ENCODE results near the gene LDLRAD3. TPM values are rescaled to one million over a fixed set of nuclear protein-coding genes. Genes with fewer than 3 reads are reported as not detected.
A peak's percentile ranks its signal among the peaks of the same experiment; 100 is the strongest.
"Not testable (repeated sequence)": the region's sequence is repeated elsewhere in the genome, so short reads cannot be mapped to it uniquely, and the experiment has no call there.

LDLRAD3 gene
- polyA plus RNA-seq, 1 donor, result 20.4 TPM

DNA sequence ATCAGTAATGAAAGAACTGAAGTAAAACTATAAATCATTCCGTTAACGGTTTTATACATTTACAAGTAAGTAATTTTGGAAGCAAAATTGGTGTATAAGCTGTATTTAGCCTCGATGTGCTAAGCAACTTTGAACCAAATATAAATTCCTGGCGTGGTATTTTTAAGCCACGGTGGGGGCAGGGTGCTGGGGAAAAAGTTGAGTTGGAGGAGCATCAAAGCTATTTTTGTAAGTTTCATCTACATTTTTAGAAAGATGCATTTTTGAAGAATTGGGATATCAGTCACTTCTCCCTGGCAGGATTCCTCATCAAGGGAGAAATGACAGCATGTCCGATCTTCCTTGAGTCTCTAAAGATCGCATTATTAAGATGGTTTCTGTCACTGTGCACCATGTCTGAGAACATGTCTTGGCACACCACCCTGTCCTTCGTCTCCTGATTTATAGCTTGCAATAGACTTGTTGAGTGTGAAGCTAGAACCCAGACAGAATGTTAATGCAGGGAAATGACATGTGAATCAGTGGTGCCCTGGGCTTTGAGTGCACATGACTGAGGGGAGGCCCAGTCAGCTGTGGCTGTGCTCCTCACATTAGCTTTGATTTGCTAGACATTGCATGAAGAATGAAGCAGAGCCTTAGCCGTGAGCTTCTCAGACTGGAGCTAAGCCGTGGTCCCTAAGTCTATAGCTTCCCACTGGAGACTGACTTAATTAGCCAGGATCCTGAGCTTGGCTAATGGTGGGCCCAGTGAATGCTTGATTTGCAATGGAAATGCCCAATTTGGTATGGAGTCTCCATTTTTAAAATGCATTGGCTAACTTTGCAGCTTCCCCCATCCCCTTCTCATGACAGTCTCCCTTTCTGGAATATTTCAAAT is 218.4 kb downstream of the LDLRAD3 start:
- no peak for DNase-seq (ENCODE audit: low read depth)

DNA sequence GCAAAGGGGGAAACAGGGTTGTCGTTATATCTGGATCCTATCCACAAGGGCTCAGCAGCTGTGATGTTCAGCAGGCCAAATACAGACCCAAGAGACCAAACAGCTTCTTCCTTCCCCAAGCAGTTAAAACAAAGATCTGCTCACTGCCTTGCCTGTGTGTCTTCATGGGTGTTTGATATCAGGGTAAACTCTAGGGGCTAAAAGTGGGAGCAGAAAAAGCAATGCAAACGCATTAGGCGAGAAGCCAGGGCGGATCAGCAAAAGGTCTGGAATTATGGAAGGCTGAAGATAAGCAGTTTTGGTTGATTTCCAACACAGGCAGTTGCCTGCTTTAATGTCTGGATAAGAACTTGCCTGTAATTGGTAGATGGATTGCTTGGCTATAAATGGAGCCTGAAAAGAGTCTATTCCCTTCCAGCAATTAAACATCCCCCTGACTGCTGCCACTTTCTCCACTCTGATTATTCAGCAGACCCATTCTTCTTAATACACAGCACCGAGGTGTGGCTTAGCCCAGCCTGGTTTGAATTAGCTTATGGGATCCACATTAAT is 219.1 kb downstream of the LDLRAD3 start:
- DNase-seq (ENCODE audit: low read depth), result peak; percentile 60

- no peak for DNase-seq (ENCODE audit: low read depth)
Observed at GRCh38 chr11:36164506-36165250, 220.8 kb downstream of the LDLRAD3 start.

- DNase-seq (ENCODE audit: low read depth), result no peak
Observed at GRCh38 chr11:36165621-36166397, 221.9 kb downstream of the LDLRAD3 start.

- no peak for DNase-seq (ENCODE audit: low read depth)
Observed at GRCh38 chr11:36167073-36167472, 223.2 kb downstream of the LDLRAD3 start.

GRCh38 chr11:36167729-36168128 is 223.9 kb downstream of the LDLRAD3 start:
- DNase-seq (ENCODE audit: low read depth), result no peak

DNA sequence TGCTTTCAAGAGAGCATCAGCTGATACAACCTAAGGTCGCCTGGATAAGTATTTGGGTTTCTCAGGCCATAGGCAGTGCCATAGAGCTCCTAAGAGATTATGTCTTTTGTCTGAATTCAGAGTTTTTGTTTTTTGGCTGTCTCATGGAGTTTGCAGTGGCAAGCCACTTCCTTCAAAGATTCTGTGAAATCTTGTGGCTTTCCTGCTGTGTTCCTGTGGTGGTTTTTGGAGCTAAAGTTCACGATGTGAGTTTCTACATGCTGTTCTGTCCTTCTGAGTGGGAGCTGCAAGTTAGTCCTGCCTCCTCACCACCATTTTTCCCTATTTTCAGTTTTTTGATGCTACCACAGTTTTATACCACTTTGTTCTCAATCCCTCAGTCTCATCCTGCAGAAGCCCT is 234.0 kb downstream of the LDLRAD3 start:
- DNase-seq (ENCODE audit: low read depth), result no peak

DNA sequence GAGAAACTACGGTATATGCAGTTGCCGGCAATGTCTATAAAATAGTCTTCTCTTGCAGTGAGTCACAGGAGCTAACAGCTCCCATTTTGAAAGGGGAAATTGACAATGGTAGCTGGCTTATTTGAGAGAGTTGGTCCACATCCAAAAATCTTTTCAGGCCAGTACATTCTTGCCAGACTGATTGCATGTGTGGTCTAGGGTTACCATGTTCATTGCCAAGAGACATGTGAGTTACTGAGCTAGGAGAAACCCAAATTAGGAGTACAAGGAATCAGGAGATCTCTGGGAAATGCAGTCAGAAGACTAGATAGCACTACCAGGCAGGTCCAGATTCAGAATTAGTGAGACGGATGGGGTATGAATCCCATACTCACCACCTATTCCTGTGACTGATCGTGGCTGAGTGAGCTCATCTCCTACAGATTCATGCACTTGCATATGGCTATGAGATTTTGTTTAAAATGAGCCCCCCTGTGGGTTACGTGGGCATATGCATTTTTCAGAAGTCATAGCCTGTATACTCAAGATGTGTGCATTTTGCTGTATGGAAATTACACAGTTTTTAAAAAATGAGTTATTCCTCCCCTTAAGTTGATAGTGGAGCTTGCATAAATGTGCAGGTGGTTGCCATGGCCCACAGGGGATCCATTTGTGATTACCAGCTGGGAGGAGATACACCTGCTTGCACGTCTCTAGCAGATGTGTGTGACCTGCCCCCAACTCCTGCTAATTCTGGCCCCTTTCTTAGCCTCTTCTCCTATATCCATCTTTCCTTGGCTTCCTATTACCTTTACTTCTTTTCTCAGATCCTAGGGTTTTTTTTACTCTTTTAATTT is 242.7 kb downstream of the LDLRAD3 start:
- DNase-seq (ENCODE audit: low read depth), result no peak

DNA sequence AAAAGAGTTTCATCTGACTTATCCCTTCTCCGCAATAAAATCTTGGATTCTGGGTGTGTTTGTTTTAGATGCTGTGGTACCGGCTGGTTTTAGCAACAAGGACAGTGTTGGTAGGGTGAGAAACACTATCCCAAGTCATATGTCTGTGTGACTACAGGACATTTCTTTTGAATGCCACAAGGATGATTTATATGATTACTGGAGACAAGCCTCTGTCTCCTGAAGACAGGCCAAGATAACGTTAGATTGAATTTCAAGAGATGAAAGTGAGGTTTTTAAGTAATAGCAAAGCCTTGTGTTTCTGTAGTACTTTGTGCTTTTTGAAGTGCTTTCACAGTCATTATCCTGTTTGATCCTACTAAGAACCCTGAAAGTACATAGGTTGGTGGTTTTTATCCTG is 243.8 kb downstream of the LDLRAD3 start:
- DNase-seq (ENCODE audit: low read depth), result no peak

DNA sequence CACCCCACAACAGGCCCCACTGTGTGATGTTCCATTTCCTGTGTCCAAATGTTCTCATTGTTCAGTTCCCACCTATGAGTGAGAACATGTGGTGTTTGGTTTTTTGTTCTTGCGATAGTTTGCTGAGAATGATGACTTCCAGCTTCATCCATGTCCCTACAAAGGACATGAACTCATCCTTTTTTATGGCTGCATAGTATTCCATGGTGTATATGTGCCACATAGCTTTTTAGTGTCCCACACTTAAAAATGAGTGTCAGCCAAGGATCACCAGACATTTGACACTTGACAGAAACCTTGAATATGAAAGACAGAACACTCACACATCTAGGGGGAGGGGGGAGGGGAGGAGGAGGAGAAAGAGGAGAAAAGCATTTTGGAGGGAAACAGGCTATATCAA is 245.9 kb downstream of the LDLRAD3 start:
- not testable (repeated sequence) for DNase-seq (ENCODE audit: low read depth)

GRCh38 chr11:36191941-36192340 is 248.1 kb downstream of the LDLRAD3 start:
- no peak for DNase-seq (ENCODE audit: low read depth)

DNA sequence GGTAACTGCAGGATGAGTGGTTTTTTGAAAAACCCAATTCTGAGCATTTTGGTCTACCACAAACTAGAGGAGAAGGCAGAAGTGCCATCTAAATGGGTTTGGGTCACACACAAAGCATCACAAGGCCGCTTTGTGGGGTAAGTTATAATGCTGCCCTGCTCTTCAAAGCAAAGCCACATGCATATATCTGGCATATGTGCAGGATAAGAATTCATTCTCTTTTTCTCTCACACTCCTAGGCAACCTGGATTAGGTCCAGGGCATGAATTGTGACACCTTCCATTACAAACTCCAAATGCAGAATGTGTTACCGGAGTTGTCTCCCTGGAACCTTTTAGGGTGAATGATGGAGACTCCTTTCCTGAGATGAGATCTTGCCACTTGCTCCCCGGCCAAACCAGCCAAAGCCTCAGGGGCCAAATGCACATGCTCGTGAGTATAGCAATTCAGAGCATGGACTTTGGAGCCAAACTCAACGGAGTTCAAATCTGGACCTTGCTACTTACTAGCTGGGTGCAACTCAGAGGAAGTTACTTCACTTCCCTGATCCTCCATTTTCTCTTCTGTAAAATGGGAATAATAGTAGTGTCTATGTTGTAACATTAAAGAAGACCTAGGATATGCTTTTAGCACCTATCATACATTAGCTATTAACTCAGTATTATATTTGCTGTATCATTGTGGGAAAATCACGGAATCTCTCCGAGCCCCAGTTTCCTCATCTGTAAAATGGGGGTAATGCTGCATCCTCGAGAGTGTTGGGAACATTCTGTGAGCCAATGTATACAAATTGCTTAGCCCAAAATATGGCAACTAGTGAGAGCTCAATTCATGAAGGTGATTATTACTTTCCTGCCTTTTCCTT is 248.8 kb downstream of the LDLRAD3 start:
- DNase-seq (ENCODE audit: low read depth), result no peak

DNA sequence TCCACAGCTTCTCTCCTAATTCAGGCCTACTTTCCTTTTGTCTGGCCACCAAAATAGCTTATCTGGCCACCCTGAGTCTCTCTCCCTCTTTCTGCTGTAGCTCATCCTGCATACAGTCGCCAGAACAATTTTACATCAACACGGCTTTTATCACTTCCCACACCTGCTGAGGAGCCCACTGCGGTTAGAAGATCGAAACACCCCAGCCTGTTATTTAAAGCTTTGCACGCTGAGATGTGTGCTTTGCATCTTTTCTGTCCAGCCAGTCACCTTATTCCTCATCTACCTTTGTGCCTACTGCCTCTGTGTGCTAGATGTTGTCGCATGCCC is 249.4 kb downstream of the LDLRAD3 start:
- no peak for DNase-seq (ENCODE audit: low read depth)

DNA sequence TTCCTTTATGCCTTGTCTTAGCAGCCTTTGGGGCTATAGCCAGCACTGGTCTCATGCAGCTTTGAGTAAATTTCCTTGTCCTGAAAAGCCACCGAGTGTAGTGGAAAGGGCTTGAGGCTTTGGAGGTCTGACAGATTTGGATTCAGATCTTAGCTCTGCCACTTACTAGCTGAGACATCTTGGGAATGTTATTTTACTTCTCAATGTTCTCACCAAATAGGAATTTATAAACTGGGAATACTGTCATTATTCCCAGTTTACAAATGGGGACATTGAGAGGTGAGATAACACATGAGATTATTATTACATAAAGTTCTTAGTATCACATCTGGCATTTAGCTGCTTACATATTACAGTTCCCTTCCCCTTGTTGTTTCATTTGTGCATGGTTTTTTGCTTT is 249.9 kb downstream of the LDLRAD3 start:
- DNase-seq (ENCODE audit: low read depth), result no peak

GRCh38 chr11:36195496-36196354 is 251.9 kb downstream of the LDLRAD3 start:
- peak; percentile 70 for DNase-seq (ENCODE audit: low read depth)

DNA sequence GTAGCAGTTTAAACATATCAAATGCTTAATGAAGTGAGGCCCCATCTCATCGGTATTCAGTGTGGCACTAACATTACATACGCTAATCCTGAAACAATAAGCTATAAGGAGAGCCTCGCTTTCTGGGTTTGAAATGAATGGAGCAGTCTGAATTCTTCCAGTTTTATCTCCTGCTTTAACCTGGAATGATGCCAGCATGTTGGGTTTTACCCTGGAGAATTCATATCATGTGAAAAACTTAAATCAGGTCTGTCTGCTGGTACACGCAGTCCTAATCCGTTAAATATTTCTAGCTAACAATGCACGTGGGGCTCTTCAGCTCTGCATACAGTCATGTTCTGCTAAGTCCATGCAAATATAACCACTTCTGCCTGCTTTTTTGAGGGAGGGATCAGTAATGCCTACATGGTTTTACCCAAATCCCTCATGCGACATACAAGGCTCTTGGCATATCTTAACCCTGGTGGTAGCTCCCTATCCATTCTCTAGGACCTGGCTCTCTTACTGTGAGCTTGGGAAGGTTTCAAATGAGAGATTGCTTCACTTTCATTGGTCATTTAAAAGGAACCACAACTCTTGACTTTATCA is 252.6 kb downstream of the LDLRAD3 start:
- no peak for DNase-seq (ENCODE audit: low read depth)

- no peak for DNase-seq (ENCODE audit: low read depth)
Observed at GRCh38 chr11:36201411-36201810, 257.5 kb downstream of the LDLRAD3 start.

- DNase-seq (ENCODE audit: low read depth), result no peak
Observed at GRCh38 chr11:36205536-36205935, 261.7 kb downstream of the LDLRAD3 start.

- DNase-seq (ENCODE audit: low read depth), result no peak
Observed at GRCh38 chr11:36210529-36210928, 266.7 kb downstream of the LDLRAD3 start.

Measured in forelimb muscle (tissue), 1 donor.